Liver (tissue), 9 donors: ENCODE data around the gene COQ8B. TPM values are rescaled to one million over a fixed set of nuclear protein-coding genes. Genes with fewer than 3 reads are reported as not detected.

Experiments
- DNase-seq: peaks from one replicate; pipeline ENCODE4 v3.0.0-alpha.2; 2017; ENCODE audit warnings: low spot score
- H3K27ac ChIP-seq, 2 donors: one replicate each; pipeline ENCODE4 v1.7.0; 2013; ENCODE audit warnings: inconsistent platforms in 2 of 2, low read length in 2 of 2, control low read depth in 1 of 2, low read depth in 1 of 2, mild to moderate bottlenecking in 1 of 2
- H3K27me3 ChIP-seq, 4 donors: one replicate each; pipeline versions ENCODE4 v1.6.1 to v1.7.0; 2013; ENCODE audit warnings: low read length in 3 of 4, inconsistent platforms in 1 of 4, mild to moderate bottlenecking in 1 of 4, moderate library complexity in 1 of 4; ENCODE audit not compliant: control insufficient read depth in 4 of 4, insufficient read depth in 4 of 4
- H3K36me3 ChIP-seq, 4 donors: one replicate each; pipeline versions ENCODE4 v1.6.1 to v1.7.0; 2013; ENCODE audit warnings: low read length in 3 of 4, mild to moderate bottlenecking in 3 of 4, low read depth in 1 of 4, moderate library complexity in 1 of 4; ENCODE audit not compliant: control insufficient read depth in 4 of 4, insufficient read depth in 3 of 4
- H3K4me1 ChIP-seq, 4 donors: one replicate each; pipeline versions ENCODE4 v1.6.1 to v1.7.0; 2013; ENCODE audit warnings: low read length in 3 of 4, mild to moderate bottlenecking in 3 of 4, moderate library complexity in 1 of 4; ENCODE audit not compliant: control insufficient read depth in 4 of 4, insufficient read depth in 4 of 4
- H3K4me3 ChIP-seq, 3 donors: one replicate each; pipeline versions ENCODE4 v1.6.1 to v1.7.0; 2013; ENCODE audit warnings: low read length in 3 of 3, control low read depth in 1 of 3, low read depth in 1 of 3, mild to moderate bottlenecking in 1 of 3
- H3K9ac ChIP-seq, 2 donors: one replicate each; pipeline ENCODE4 v1.7.0; 2013; ENCODE audit warnings: low read length in 2 of 2, mild to moderate bottlenecking in 2 of 2, moderate library complexity in 2 of 2, control low read depth in 1 of 2, low read depth in 1 of 2
- H3K9me3 ChIP-seq, 4 donors: one replicate each; pipeline versions ENCODE4 v1.6.1 to v1.7.0; 2013; ENCODE audit warnings: low read length in 3 of 4; ENCODE audit not compliant: control insufficient read depth in 4 of 4
- EGR1 ChIP-seq, 2 donors: IDR thresholded peaks; 2 replicates each; pipeline ENCODE4 v1.6.1; 2016 to 2018; ENCODE audit warnings: antibody characterized with exemption in 2 of 2, low read depth in 2 of 2
- FOXA2 ChIP-seq: IDR thresholded peaks from 2 replicates; pipeline ENCODE4 v1.6.1; 2016; ENCODE audit warnings: antibody characterized with exemption
- GABPA ChIP-seq, 2 donors: IDR thresholded peaks in 1 of 2; conservative IDR thresholded peaks in 1 of 2; 2 replicates each; pipeline ENCODE4 v1.6.1; 2016; ENCODE audit warnings: antibody characterized with exemption in 2 of 2, mild to moderate bottlenecking in 1 of 2, moderate library complexity in 1 of 2
- HNF4A ChIP-seq, 2 donors: conservative IDR thresholded peaks; 2 replicates each; pipeline ENCODE4 v1.6.1; 2016; ENCODE audit warnings: antibody characterized with exemption in 2 of 2, mild to moderate bottlenecking in 2 of 2
- HNF4G ChIP-seq: IDR thresholded peaks from 2 replicates; pipeline ENCODE4 v1.6.1; 2016; ENCODE audit warnings: antibody characterized with exemption
- JUND ChIP-seq, 2 donors: IDR thresholded peaks; 2 replicates each; pipeline ENCODE4 v1.6.1; 2016; ENCODE audit warnings: antibody characterized with exemption in 2 of 2
- NR2F2 ChIP-seq: IDR thresholded peaks from 2 replicates; pipeline ENCODE4 v1.6.1; 2016; ENCODE audit warnings: antibody characterized with exemption
- RXRA ChIP-seq, 2 donors: IDR thresholded peaks; 2 replicates each; pipeline ENCODE4 v1.6.1; 2017 to 2018; ENCODE audit warnings: antibody characterized with exemption in 2 of 2, mild to moderate bottlenecking in 1 of 2
- SP1 ChIP-seq: IDR thresholded peaks from 2 replicates; pipeline ENCODE4 v1.6.1; 2018; ENCODE audit warnings: antibody characterized with exemption, mild to moderate bottlenecking
- TAF1 ChIP-seq: conservative IDR thresholded peaks from 2 replicates; pipeline ENCODE4 v1.6.1; 2016; ENCODE audit warnings: antibody characterized with exemption, mild to moderate bottlenecking
- WGBS: extraction: QIAGEN DNeasy Blood & Tissue Kit; methylation state at CpG from one replicate; pipeline ENCODE4 v1.1.7; 2013; 5-methylcytosine and 5-hydroxymethylcytosine counted together
- polyA plus RNA-seq, 2 donors: library from polyadenylated mRNA; stranded (reverse) in 1 of 2; unstranded in 1 of 2; fragments of 200-250 nt in 1 of 2; fragments of >200 nt in 1 of 2; fragmentation: Nextera tagmentation in 1 of 2; extraction: Ambion mirVana in 1 of 2; gene quantifications; one replicate each; pipeline versions ENCODE4 v1.2.1 to v1.2.3, GENCODE V29; 2013 to 2015
- total RNA-seq, 2 donors: library from RNA; depleted of rRNA; stranded (reverse); fragments of >200 nt; gene quantifications; one replicate each; pipeline ENCODE4 v1.2.3, GENCODE V29; 2014
- TF ChIP-seq, protein P1 (sequence below): IDR thresholded peaks from 2 replicates; pipeline ENCODE4 v1.6.1; 2016; ENCODE audit warnings: antibody characterized with exemption
- TF ChIP-seq, protein P2 (sequence below): IDR thresholded peaks from 2 replicates; pipeline ENCODE4 v1.6.1; 2016; ENCODE audit warnings: antibody characterized with exemption
- TF ChIP-seq, protein P3 (sequence below): fragments of 150-350 bp; IDR thresholded peaks from 2 replicates; pipeline ENCODE4 v1.5.1; 2017; ENCODE audit warnings: improper control_type of control experiment, low read depth, low read length; ENCODE audit not compliant: missing input control
- TF ChIP-seq, protein P4 (sequence below): IDR thresholded peaks from 2 replicates; pipeline ENCODE4 v1.6.1; 2016; ENCODE audit warnings: antibody characterized with exemption
- donor health status: healthy.
- donor health status: healthy.
- donor health status: healthy.
- donor health status: healthy.
- donor health status: healthy.

Gene COQ8B
- total and polyA plus RNA-seq, 4 donors = 6.4 to 30.6 (median 19.9) TPM

- TF ChIP-seq HNF4G (no peak), SP1 (no peak), JUND (IDR thresholded peaks at IDR 0.05) (no peak), HNF4A (conservative IDR thresholded peaks at IDR 0.05) (no peak), RXRA (IDR thresholded peaks at IDR 0.05) (no peak)
- TF ChIP-seq, protein P1, sequence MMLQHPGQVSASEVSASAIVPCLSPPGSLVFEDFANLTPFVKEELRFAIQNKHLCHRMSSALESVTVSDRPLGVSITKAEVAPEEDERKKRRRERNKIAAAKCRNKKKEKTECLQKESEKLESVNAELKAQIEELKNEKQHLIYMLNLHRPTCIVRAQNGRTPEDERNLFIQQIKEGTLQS = no peak
Observed at GRCh38 chr19:40646743-40647254, 69.9 kb downstream of the COQ8B start (continued).

DNA sequence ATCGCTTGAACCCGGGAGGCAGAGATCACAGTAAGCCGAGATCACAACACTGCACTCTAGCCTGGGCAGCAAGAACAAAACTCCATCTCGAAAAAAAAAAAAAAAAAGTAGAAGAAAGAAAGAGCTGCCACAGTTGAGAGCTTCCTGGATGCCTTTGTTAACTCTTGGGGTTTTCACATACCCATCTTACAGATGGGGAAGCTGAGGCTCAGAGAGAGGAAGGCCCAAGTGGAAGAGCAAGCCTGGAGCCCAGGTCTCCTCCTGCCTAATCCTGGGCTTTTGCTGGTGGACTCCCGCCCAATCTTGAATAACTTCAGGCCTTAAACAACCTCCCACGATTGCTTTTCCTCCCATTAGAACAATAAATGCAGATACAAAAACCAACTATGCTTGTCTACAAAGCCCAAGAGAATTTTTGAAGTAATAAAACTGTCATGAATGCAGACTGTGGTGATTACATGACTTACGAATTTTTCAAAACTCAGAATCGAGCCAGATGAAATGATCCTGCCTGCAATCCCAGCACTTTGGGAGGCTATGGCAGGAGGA, 73.9 kb downstream of the COQ8B start:
- H3K9me3 ChIP-seq = no peaks in the 10 kb centered on the region
- WGBS = 85% methylated on average over 8 of the region's 8 CpGs
- H3K9ac ChIP-seq = no peak overlapping the region
- H3K4me3 ChIP-seq = no peak overlapping the region
- no peak overlapping the region for H3K27ac ChIP-seq
- no peak for DNase-seq
- no peak for TF ChIP-seq GABPA (IDR thresholded peaks at IDR 0.05 in 1 of 2, conservative IDR thresholded peaks at IDR 0.05 in 1 of 2)
- TF ChIP-seq, protein P1 = no peak
- TF ChIP-seq, protein P2, sequence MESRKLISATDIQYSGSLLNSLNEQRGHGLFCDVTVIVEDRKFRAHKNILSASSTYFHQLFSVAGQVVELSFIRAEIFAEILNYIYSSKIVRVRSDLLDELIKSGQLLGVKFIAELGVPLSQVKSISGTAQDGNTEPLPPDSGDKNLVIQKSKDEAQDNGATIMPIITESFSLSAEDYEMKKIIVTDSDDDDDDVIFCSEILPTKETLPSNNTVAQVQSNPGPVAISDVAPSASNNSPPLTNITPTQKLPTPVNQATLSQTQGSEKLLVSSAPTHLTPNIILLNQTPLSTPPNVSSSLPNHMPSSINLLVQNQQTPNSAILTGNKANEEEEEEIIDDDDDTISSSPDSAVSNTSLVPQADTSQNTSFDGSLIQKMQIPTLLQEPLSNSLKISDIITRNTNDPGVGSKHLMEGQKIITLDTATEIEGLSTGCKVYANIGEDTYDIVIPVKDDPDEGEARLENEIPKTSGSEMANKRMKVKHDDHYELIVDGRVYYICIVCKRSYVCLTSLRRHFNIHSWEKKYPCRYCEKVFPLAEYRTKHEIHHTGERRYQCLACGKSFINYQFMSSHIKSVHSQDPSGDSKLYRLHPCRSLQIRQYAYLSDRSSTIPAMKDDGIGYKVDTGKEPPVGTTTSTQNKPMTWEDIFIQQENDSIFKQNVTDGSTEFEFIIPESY = no peak
- H3K4me1 ChIP-seq = peaks cover 0 to 2% (median 0%) of the 10 kb centered on the region in 4 donors
- H3K27me3 ChIP-seq = no peaks in the 10 kb centered on the region
- H3K36me3 ChIP-seq = no peaks in the 10 kb centered on the region

- Histone ChIP-seq H3K4me1 (peaks cover 0 to 2% (median 0%) of the 10 kb centered on the region in 4 donors), H3K36me3 (no peaks in the 10 kb centered on the region), H3K27me3 (no peaks in the 10 kb centered on the region), H3K9ac (no peak overlapping the region), H3K9me3 (no peaks in the 10 kb centered on the region), H3K4me3 (no peak overlapping the region), H3K27ac (no peak overlapping the region)
- TF ChIP-seq, protein P2 = no peak
- TF ChIP-seq EGR1 (IDR thresholded peaks at IDR 0.05; ENCODE audit: low read depth in 2 of 2) (no peak), FOXA2 (no peak), NR2F2 (no peak), HNF4A (conservative IDR thresholded peaks at IDR 0.05) (no peak), TAF1 (no peak)
- TF ChIP-seq, protein P3, sequence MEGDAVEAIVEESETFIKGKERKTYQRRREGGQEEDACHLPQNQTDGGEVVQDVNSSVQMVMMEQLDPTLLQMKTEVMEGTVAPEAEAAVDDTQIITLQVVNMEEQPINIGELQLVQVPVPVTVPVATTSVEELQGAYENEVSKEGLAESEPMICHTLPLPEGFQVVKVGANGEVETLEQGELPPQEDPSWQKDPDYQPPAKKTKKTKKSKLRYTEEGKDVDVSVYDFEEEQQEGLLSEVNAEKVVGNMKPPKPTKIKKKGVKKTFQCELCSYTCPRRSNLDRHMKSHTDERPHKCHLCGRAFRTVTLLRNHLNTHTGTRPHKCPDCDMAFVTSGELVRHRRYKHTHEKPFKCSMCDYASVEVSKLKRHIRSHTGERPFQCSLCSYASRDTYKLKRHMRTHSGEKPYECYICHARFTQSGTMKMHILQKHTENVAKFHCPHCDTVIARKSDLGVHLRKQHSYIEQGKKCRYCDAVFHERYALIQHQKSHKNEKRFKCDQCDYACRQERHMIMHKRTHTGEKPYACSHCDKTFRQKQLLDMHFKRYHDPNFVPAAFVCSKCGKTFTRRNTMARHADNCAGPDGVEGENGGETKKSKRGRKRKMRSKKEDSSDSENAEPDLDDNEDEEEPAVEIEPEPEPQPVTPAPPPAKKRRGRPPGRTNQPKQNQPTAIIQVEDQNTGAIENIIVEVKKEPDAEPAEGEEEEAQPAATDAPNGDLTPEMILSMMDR = no peak
- TF ChIP-seq, protein P4, sequence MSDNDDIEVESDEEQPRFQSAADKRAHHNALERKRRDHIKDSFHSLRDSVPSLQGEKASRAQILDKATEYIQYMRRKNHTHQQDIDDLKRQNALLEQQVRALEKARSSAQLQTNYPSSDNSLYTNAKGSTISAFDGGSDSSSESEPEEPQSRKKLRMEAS = no peak
- DNase-seq = no peak
- 92% methylated on average over 18 of the region's 18 CpGs for WGBS
Observed at GRCh38 chr19:40642051-40642706, 74.5 kb downstream of the COQ8B start.
